Loucy (cell line): ENCODE results near the gene RGS12.
A peak's percentile ranks its signal among the peaks of the same experiment; 100 is the strongest.

Experiments
- H2AFZ ChIP-seq: fragments of 200-600 bp; sonication (generic); 2 replicates; pipeline ENCODE4 v1.6.0; 2016; ENCODE audit warnings: antibody characterized with exemption, mild to moderate bottlenecking, low read length, moderate library complexity
- H3F3A ChIP-seq: fragments of 200-600 bp; 2 replicates; pipeline ENCODE4 v1.6.0; 2016; ENCODE audit warnings: antibody characterized with exemption, low read depth, mild to moderate bottlenecking
- H3K27me3 ChIP-seq: fragments of 200-600 bp; sonication (generic); 2 replicates; pipeline ENCODE4 v1.6.1; 2014; ENCODE audit warnings: low read length, mild to moderate bottlenecking; ENCODE audit not compliant: insufficient read depth, poor library complexity, severe bottlenecking
- H3K36me3 ChIP-seq: fragments of 200-600 bp; sonication (generic); 2 replicates; pipeline ENCODE4 v1.6.1; 2016; ENCODE audit warnings: low read length; ENCODE audit not compliant: insufficient read depth
- H3K4me1 ChIP-seq: fragments of 200-600 bp; sonication (generic); 2 replicates; pipeline ENCODE4 v1.5.1; 2014; ENCODE audit warnings: low read length, mild to moderate bottlenecking; ENCODE audit not compliant: insufficient read depth, poor library complexity, severe bottlenecking
- H3K4me2 ChIP-seq: fragments of 200-600 bp; sonication (generic); 2 replicates; pipeline ENCODE4 v1.6.0; 2014; ENCODE audit warnings: antibody characterized with exemption, low read length, low read depth, mild to moderate bottlenecking; ENCODE audit not compliant: poor library complexity, severe bottlenecking
- H3K4me3 ChIP-seq: fragments of 200-600 bp; sonication (generic); 2 replicates; pipeline ENCODE4 v1.5.1; 2014; ENCODE audit warnings: low read length, mild to moderate bottlenecking, mixed read lengths; ENCODE audit not compliant: poor library complexity, severe bottlenecking
- H3K79me2 ChIP-seq: fragments of 200-600 bp; sonication (generic); 2 replicates; pipeline ENCODE4 v1.6.1; 2014; ENCODE audit warnings: low read length; ENCODE audit not compliant: insufficient read depth
- H3K9ac ChIP-seq: fragments of 200-600 bp; sonication (generic); 2 replicates; pipeline ENCODE4 v1.6.0; 2014; ENCODE audit warnings: mild to moderate bottlenecking, low read depth, low read length, moderate library complexity; ENCODE audit not compliant: poor library complexity, severe bottlenecking
- H3K9me2 ChIP-seq: fragments of 200-600 bp; sonication (generic); replicated peaks from 2 replicates; pipeline ENCODE4 v1.6.1; 2016; ENCODE audit warnings: low read depth, low read length, mixed read lengths
- H3K9me3 ChIP-seq: fragments of 200-600 bp; sonication (generic); 2 replicates; pipeline ENCODE4 v1.6.1; 2014; ENCODE audit warnings: mild to moderate bottlenecking, antibody characterized with exemption, low read length, low read depth; ENCODE audit not compliant: insufficient read depth
- H4K20me1 ChIP-seq: fragments of 200-600 bp; sonication (generic); 2 replicates; pipeline ENCODE4 v1.6.0; 2014; ENCODE audit warnings: antibody characterized with exemption, low read length, mild to moderate bottlenecking; ENCODE audit not compliant: insufficient read depth, poor library complexity, severe bottlenecking
- EZH2phosphoT487 ChIP-seq: fragments of 200-600 bp; IDR thresholded peaks from 2 replicates; pipeline ENCODE4 v1.6.1; 2018; ENCODE audit warnings: antibody characterized with exemption, mild to moderate bottlenecking, moderate library complexity, borderline replicate concordance
- TF ChIP-seq, protein P1 (sequence below): fragments of 200-600 bp; sonication (generic); conservative IDR thresholded peaks from 2 replicates; pipeline ENCODE4 v1.5.1; 2014; ENCODE audit warnings: mild to moderate bottlenecking, antibody characterized with exemption, low read length

RGS12 gene

DNA sequence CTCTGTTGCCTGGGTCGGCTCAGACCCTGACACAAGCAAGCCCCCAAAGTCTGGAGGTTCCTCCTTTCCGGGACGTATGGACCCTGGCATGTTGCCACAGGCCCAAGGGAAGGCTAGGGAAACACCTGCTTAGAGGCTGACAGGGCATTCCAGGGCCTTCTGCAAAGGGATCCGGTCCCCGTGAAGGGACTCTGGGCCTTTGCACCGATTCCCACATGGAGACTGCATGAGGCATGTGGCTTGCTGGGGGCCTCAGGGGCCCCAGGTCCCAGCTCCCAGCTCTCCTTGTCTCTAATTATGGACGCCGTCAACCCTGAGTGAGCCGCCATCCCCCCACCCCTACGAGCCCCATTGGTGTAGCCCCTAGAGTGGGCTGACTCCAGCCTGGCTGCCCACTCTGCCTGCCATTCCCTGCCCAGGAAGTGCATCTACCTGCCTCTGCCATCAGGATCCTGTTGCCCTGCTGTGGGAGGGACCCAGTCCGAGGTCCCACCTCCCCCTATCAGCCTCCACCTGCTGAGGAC lies 4.2 kb upstream of the RGS12 start:
- H3K9me3 ChIP-seq: no peaks in the 10 kb centered on the region
- H3F3A ChIP-seq: no peaks in the 10 kb centered on the region
- H3K36me3 ChIP-seq: no peaks in the 10 kb centered on the region
- peaks cover 8% of the 10 kb centered on the region for H3K4me1 ChIP-seq
- no peaks in the 10 kb centered on the region for H4K20me1 ChIP-seq
- H3K79me2 ChIP-seq: peaks cover 4% of the 10 kb centered on the region
- H3K9ac ChIP-seq: no peak overlapping the region
- no peak overlapping the region for H2AFZ ChIP-seq
- no peaks in the 10 kb centered on the region for H3K9me2 ChIP-seq
- no peaks in the 10 kb centered on the region for H3K27me3 ChIP-seq
- no peak for TF ChIP-seq EZH2phosphoT487
- TF ChIP-seq, protein P1, sequence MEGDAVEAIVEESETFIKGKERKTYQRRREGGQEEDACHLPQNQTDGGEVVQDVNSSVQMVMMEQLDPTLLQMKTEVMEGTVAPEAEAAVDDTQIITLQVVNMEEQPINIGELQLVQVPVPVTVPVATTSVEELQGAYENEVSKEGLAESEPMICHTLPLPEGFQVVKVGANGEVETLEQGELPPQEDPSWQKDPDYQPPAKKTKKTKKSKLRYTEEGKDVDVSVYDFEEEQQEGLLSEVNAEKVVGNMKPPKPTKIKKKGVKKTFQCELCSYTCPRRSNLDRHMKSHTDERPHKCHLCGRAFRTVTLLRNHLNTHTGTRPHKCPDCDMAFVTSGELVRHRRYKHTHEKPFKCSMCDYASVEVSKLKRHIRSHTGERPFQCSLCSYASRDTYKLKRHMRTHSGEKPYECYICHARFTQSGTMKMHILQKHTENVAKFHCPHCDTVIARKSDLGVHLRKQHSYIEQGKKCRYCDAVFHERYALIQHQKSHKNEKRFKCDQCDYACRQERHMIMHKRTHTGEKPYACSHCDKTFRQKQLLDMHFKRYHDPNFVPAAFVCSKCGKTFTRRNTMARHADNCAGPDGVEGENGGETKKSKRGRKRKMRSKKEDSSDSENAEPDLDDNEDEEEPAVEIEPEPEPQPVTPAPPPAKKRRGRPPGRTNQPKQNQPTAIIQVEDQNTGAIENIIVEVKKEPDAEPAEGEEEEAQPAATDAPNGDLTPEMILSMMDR: no peak
- no peak overlapping the region for H3K4me3 ChIP-seq
- H3K4me2 ChIP-seq: no peak overlapping the region

DNA sequence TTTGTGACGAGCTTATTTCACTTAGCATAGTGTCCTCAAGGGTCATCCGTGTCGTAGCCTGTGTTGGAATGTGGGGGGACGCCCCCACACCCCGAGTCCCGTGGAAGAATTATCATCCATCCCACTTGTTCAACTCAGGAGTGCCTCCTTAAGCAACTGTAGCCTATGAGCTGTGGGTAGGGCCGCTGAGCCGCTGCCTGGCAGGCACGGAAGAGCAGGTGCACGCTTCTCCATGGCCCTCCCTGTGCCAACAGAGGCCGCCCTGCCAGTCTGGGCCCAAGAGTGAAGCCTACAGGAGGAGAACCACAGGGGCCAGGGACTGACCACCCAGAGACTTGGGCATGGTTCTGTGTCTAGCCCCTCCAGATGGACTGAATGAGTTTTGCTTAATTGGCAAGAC lies 2.3 kb upstream of the RGS12 start:
- no peaks in the 10 kb centered on the region for H3K9me2 ChIP-seq
- no peaks in the 10 kb centered on the region for H3K27me3 ChIP-seq
- H3K9me3 ChIP-seq: no peaks in the 10 kb centered on the region
- no peak overlapping the region for H3K9ac ChIP-seq
- no peak overlapping the region for H3K4me2 ChIP-seq
- peaks cover 23% of the 10 kb centered on the region for H3K79me2 ChIP-seq
- no peaks in the 10 kb centered on the region for H3K36me3 ChIP-seq
- H3K4me3 ChIP-seq: no peak overlapping the region
- H3K4me1 ChIP-seq: peaks cover 22% of the 10 kb centered on the region
- H4K20me1 ChIP-seq: peaks cover 15% of the 10 kb centered on the region
- TF ChIP-seq, protein P1: no peak
- TF ChIP-seq EZH2phosphoT487: no peak
- H3F3A ChIP-seq: no peaks in the 10 kb centered on the region
- no peak overlapping the region for H2AFZ ChIP-seq

DNA sequence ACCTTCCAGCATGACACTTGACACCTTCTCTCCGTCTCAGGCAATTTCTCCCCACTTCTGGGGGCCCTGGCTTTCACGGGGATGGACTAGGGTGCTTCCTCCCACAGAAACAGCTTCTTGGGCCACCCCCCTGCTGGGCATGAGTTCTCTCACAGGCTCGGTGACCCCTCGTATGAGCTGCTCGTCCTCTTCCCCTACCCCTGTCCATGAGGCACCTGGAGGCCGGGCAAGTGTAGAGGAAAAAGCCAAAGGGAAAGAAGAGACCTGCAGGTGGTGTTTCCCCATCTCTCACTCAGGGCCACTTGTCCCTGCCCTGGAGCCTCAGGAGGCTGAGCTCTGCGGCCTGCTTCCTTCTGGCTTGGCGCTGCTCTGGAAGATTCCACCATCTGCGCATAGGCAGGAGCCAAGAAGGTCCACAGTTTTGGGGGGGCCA lies 1.9 kb upstream of the RGS12 start:
- peak overlapping the region; percentile 85 for H3K4me2 ChIP-seq
- no peaks in the 10 kb centered on the region for H3K36me3 ChIP-seq
- H3K79me2 ChIP-seq: peaks cover 27% of the 10 kb centered on the region
- H3K9ac ChIP-seq: no peak overlapping the region
- no peak overlapping the region for H3K4me3 ChIP-seq
- TF ChIP-seq EZH2phosphoT487: no peak
- TF ChIP-seq, protein P1: no peak
- no peak overlapping the region for H2AFZ ChIP-seq
- H3K4me1 ChIP-seq: peaks cover 25% of the 10 kb centered on the region
- no peaks in the 10 kb centered on the region for H3F3A ChIP-seq
- H3K27me3 ChIP-seq: no peaks in the 10 kb centered on the region
- H3K9me2 ChIP-seq: no peaks in the 10 kb centered on the region
- peaks cover 19% of the 10 kb centered on the region for H4K20me1 ChIP-seq
- H3K9me3 ChIP-seq: no peaks in the 10 kb centered on the region
